ENCODE data around the gene SLC12A8.
"Not testable (repeated sequence)": the region's sequence is repeated elsewhere in the genome, so short reads cannot be mapped to it uniquely, and the experiment has no call there.

SLC12A8 gene

DNA sequence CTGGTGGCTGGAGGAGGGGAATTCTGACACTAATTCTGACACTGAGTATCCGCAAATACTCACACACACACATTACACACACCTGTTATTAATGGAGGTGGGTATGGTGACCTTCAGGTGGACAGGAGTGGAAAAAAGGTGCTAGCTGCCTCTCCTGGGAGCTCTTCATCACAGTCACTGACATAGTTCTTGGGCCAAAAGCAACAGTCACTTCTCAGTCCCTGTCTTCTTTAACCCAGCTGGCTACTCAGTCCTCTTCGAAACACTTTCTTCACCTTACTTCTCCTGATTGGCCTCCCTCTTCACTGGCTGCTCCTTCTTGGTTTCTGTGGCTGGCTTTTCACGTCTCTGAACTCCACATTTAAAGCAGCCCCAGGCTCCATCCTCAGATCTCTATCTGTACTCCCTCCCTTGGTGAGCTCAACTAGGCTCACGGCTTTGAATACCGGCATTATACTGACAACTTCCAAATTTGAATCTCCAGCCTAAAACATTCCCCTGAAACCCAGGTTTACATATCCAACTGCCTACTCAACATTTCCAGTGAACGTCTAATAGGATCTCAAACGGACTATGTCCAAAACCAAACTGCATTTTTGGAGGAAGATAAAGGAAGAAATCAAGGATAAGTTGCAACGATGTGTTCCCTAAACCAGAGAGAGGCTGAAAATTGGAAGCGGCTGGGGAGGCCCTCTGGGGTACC is 103.6 kb downstream of the SLC12A8 start:
- DNase-seq = no peak

DNA sequence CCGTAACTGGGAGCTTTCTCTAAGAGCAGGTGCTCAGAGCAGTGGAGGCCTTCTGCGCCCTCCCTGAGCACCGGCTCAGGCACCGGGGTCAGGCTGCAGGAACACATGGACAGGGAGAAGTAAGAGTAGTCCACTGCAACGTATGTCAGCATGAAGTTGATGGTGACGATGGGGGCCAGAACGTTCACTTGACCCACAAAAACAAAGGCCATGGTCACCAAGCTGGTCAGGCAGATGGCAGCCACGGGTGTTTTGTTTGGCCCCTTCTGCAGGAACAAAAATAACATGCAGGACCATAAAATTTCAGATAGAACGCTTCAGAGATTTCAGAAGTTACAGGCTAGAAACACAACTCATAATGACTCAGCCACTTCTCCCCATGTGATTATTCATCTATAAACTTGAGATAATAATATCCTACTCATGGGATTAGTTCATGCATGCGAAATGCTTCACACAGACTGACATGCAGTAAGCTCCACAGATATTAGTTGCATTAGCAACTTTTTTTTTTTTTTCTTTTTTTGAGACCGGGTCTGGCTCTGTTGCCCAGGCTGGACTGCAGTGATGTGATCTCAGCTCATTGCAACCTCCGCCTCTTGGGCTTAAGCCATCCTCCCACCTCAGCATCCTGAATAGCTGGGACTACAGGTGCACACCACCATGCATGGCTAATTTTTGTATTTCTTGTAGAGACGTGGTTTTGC is 104.5 kb downstream of the SLC12A8 start:
- no peak for DNase-seq

DNA sequence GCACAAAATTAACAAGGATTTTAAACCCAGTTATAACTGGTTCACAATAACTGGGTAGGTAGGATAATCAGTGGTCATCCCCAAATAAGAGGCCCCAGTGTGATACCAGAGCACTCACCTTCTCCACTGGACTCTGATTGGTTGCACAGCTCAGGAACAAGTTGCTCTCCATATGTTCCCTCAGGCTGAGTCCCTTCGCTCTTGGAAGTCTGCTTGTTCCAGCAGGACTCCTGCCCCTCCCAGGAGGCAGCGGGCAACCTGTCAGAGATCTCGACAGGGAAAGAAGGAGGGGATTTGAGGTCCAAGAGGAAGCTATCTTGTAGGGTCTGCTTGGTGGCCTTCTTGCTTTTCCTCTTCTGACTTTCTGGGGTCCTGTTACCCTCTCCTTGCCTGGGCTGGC is 105.2 kb downstream of the SLC12A8 start:
- DNase-seq = no peak

DNA sequence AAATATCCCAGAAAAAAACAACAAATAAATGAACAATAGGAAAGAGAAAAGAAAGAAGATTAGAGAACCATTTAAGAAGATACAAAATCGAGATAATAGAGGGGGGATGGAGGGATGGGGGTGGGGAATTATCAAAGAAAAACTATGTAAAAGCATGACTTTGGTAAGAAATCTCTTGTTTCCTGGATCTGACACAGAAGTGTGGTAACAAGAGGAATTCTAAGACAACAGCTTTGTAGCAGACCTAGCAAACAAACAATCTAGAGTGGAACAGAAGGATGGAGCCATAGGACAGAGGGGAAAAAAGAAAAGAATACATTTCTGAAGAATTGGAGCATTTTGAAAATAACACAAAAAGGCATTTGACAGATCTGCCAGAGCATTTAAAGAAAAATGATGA is 107.4 kb downstream of the SLC12A8 start:
- DNase-seq = no peak

DNA sequence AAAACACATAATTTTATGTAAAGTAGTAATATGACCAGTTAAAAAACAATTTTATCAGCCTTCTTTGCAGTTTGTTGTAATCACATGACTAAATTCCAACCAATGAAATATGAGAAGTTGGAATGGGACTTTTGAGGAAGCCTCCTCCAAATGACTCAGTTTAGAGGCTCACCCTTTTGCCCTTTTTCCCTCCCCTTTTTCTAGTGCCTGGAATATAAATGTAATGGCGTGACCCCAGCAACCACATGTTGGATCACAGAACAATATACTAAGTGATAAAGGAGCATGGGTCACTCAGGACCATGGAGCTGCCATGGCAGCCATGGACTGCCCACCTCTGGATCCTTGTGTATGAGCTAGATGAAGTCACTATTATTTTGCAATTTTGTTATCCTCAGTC is 107.9 kb downstream of the SLC12A8 start:
- DNase-seq = no peak

DNA sequence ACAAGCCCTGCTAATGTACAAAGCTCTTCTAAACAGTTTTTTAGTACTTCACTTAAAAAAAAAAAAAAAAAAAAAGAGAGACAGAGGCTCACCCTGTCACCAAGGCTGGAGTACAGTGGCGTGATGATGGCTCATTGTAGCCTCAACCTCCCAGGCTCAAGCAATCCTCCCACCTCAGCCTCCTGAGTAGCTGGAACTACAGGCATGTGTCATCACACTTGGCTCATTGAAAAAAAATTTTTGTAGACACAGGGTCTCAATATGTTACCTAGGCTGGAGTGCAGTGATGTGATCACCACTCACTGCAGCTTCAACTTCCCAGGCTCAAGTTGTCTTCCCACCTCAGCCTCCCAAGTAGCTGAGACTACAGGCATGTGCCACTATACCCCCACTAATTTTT is 109.1 kb downstream of the SLC12A8 start:
- no peak for DNase-seq

DNA sequence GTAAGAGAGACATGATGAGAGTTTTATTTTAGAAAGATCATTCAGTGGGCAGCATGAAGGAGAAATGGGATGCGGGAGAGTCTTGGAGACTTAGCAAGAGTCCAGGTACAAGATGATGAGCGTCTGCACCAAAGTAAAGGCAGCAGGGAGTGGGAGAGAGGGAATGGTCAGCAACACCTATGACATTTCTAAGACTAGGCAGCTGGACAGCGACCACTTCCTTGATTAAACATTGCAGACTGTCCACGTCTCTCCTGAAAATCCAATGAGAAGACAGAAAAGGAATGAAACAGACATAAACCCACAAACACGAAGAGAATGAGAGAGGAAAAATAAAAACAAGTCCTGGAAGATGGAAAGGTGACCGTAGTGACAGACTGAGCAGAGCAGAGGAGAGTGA is 110.1 kb downstream of the SLC12A8 start:
- no peak for DNase-seq

DNA sequence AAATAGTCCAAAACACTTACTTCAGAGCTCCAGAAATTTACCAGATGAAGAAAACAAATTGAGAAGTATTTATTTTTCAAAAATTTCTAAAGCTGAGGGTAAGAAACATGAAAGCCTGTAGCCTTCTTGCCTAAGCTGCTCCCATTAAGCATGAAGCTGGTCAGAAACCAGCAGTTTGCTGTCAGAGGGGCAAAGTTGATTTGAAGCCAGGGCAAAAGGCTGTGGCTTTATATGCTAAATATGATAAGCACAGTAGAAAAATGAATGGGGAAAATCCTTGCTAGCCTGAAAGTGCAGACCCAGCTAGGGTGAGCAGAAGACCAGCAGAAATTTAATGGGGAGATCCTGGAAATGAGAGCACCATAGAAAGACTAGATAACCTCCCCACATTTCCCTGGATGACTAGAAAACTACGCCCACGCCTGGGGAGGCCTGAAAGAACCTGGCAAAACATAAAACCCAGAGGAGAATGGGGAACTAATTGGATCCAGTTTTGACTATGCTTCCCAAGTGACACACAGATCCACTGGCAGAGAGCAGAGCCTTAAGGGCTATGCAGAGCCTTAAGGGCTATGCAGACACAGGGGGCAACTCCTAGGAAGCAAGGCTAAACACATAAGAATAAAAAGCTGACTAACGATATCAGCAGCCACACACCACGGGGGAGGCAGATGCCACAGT is 113.8 kb downstream of the SLC12A8 start:
- DNase-seq = no peak

DNA sequence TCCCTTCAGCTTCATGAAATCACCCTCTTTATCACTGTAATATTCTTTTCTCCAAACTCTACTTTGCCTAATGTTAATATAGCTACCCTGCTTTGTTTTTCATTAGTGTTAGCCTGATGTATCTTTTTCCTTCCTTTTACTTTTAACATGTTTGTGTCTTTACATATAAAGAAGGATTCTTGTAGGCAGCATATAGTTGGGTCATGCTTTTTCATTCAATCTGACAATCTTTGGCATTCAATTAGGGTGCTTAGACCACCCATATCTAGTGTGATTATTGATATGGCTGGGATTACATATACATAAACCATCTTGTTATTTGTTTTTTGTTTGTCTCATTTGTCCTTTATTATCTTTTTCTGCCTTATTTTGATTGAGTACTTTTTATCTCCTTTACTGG is 121.9 kb downstream of the SLC12A8 start:
- DNase-seq = no peak

DNA sequence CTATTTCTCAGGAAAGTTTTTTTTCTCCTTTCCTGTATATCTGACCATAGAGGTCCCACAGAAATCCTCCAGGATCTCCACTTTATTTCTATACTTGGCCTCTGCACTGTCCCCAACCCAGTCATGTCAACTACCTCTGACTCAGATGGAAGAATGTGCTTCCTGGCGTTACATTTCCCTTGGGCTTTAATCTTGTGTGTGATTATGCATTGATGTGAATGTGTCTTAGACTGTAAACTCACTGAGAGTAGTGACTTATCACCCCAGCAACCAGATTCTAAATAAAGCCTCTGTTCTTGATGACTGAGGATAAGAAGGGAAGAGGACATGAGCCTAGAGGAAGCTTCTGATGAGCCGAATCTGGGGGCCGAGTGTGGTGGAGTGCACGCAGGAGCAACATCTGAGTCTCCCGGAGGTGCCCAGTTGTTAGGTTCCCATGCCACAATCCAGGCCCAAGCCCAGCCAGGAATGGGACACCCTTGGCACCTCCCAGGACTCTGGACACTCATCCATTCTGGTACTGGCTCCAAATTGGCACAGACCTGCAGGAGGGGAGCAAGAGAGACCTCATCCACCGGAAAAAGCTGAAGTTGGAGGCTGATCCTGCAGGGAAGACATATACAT is 124.7 kb downstream of the SLC12A8 start:
- DNase-seq = no peak

DNA sequence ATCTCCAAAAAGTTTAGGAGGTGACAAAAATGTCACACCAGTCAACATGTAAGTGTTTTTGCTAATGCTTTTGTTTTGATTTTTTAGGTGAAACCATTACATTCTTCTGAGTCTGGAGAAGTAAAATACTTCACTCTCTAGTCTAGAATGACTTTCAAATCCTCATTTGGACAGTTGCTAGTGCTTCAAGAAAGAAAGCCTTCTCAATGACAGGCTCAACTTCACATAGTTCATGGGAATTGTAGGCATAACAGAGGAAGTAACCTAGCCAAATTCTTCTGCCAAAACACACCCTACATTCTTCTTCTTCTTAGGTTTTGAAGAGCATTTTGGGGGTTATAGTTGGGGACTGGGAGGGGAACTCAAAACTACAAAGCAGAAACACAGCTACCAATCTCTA is 127.4 kb downstream of the SLC12A8 start:
- DNase-seq = no peak

DNA sequence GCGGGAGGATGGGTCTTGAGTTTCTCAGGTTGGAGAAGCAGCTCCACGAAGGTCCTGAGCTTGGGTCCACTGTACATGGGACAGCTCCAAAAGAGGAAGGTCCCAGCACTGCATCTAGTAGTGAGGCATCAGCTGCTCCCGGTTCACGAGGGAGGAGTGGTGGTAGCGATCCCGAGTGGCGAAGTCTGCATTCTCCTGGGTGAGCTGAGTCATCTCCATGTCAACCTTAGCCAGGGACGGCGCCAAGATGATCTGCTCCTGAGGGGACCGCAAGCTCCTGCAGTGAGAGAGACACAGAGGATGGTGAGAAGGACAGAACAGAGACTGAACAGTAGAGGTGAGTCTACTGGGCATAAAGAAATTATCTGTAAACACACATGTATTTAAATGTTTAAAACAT is 128.8 kb downstream of the SLC12A8 start:
- DNase-seq = no peak

DNA sequence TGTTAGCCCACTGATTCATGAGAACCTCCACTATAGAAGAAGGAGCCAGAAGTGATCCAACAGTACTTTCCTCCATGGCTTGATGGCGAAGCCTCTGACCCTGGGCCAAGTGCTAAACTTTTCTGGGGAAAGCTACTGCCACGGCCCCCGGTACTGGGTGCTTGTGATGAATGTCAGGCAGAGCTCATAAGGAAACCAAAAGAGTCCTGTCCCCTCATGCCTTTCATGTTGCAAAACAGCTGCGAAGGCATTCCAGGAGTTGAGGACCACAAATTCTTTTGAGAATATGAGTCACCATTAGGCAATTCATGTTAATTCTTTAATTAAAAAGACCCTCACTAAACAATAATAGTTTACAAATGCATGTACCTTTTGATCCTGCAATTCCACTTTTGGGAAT is 130.2 kb downstream of the SLC12A8 start:
- not testable (repeated sequence) for DNase-seq

DNA sequence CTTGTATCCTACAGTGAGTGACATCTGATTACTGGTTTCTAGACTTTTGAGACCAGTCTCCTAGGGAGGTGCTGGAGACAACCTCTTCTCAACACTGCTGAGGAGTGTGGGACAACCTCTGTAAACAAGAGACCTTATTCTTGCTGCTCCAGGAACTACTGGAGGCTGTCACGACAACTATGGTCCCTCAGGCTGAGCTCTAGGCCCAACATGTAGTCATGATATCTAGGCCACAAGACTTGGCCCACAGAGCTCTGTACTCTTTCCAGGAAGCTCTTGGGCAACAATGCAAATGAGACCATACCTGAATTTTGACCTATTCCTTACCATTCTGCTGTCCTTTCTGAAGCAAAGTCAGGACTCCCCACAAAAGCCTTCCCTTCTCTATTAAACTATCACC is 132.5 kb downstream of the SLC12A8 start:
- no peak for DNase-seq

DNA sequence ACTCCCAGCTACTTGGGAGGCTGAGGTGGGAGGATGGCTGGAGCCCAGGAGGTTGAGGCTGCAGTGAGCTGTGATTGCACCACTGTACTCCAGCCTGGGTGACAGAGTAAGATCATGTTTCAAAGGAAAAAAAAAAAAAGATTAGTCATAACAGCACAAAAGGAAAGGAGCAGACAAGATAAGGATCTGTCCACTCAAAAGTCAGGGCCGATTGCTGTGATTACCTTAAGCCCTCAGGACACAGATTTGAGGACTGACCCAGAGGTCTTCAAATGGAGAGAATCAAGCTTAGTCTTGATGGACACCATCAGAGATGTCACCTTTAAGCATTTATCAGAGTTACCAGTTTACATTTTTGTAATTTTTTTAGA is 132.9 kb downstream of the SLC12A8 start:
- DNase-seq = no peak

DNA sequence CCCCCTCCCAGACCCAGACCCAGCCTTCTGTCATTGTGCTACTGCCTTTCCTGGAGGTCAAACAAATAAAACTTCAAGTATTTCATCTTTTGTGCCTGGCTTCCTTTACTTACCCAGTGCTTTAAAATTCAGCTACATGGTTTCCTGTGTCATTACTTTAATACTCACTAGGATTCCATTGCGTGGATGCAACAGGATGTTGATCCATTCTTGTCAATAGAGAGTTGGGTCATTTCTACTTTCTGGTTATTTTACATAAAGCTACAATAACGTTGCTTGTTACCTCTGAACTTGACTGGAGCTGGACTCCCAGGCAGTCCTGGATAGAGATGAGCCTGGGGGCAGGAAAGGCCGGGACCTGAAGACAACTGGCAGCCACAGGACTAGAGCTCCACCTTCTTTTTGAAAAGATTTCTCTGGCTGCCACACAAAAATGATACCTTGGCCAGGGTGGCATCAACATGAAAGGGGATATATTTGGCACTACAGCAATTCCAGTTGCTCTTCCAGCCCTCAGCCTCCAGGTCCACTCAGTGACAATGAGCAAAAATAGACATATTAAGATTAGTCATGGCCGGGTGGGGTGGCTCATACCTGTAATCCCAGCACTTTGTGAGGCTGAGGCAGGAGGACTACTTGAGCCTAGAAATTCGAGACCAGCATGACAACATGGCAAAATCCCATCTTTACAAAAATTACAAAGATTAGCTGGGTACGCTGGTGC is 133.4 kb downstream of the SLC12A8 start:
- no peak for DNase-seq

DNA sequence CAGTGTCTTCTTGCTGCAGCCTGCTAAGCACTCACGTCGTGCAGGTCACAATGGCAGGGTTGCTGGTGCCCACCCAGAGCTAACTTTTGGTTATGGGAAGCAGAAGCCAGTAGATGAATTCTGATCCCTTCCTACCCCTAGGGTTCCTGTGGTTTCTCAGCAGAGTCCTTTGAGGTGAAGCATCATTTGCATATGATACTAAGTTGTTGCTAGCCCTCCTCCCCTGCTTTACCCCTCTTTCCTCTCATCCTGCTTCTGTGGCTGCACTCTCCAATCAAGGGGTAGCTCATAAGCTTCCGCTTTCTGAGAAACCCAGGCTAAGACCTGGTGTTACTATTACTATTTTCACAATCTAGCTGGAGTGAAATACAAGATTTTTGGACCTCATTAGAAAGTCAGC is 134.7 kb downstream of the SLC12A8 start:
- DNase-seq = no peak

DNA sequence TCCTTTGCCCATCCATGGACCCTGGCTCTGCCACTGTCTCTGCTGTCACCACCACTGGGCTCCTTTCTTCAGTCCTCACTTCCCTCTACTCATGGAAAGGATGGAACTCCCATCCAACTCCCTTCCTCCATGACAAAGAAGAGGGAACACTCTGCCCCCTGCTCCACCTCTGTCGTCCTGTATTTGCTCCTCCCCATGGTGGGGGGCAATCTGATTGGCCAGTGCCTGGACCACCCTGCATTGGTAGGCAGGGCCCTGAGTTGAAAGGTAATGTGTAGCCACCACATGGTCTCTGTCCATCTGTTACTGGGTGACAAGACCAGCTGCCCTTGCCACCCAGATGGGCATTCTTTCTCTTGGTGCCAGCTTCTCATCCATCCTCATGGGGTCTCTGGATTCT is 136.1 kb downstream of the SLC12A8 start:
- DNase-seq = no peak

DNA sequence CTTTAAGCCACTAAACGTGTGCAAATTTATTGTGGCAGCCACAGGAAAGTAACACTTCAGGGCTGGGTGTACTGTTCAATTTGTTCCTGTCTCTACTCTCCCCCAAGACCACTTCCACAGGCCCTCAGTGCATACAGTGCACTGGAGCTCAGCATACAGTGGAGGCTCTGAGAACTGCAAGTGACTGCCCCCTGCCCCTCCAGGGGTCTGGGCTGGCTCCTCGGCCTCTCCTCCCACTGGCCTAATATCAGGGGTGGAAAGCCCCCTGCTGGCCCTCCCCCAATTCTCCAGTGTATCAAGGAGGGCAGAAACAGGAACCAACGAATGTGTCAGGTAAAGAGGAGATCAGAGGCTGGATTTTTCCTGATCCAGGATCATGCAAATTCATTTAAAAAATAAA is 136.8 kb downstream of the SLC12A8 start:
- no peak for DNase-seq

DNA sequence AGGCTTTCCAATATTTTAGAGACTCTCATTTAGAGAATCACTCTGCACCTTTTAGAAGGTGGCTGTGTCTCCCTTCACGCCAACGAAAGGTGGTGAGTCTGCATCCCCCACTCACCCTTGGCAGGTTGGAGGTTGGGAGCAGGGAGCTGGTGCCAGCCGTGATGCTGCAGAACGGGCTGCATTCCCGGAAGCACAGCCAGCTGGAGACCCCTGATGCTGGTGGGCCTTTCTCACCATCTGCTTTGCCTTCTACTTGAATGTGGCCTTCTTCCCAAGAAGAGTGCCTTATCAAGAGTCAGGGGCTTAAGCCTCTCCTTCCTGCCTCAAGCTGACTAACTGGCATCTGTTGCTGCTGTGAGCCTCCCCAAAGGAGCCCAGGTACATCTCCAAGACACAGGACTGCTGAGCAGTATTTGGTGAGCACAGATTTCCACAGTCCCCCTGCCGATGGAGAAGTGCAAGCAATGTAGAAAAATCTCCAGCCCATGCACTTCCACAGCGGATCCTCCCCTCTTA is 139.1 kb downstream of the SLC12A8 start:
- DNase-seq = no peak

DNA sequence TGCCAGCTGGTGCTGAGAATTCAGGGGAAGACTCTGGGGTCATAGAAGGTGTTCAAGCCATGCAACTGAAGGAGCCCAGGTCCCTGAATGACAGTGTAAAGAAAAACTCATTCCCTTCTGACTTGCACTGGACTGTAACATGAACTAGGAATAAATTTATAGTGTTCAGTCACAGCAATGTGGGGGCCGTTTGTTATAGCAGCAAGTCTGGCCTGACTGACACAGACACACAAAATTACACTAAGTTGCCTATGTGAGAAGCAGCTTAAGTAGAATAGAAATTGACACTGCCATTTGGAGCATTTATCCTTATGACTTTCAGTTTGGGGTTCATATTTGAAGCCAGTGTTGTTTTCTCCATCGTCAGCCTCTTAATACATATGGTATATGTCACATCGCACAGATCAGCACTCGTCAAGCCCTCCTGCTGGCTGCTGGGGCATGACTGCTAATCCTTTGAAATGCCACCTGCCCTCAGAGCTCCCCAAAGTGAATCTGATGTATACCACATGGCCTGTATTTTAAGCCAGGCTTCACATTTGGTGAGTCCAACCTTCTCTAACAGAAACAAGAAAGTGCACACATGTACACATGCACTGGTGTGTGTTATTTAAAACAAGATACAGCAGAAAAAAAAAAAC is 139.7 kb downstream of the SLC12A8 start:
- no peak for DNase-seq

DNA sequence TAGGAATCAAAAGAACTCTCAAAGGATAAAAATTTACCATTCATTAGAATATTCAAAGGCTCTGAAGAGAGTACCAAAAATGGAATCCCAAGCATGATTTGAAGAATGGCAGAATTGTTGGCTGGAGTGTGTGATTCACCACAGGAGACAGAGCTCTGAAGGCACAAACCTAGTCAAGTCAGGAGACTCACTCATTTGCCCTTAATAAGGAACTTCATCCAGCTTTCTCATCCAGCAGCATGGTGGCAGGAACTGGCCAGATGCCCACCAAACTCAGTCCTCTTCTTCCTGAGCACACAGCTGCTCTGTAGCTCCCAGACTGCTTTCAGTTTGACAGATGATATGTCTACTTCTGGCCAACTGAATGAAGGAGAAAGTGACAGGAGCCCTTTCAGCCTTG is 140.2 kb downstream of the SLC12A8 start:
- no peak for DNase-seq

Data from activated naive CD4-positive, alpha-beta T cell treated with anti-CD3 and anti-CD28 coated beads, Interleukin-2, amount 50 U/mL, for 16 hours (primary cell).